Fibroblast of lung (primary cell): ENCODE data around the gene OR4X2.

ENCODE experiments used
- EZH2 ChIP-seq: IDR thresholded peaks from 2 replicates; pipeline ENCODE4 v1.5.1; 2012; ENCODE audit warnings: low read length, control low read depth, mild to moderate bottlenecking; ENCODE audit errors: missing control alignments
- TF ChIP-seq, protein P1 (sequence below), 2 donors: IDR thresholded peaks in 1 of 2; conservative IDR thresholded peaks in 1 of 2; 1 replicate in 1 of 2; 2 replicates in 1 of 2; pipeline ENCODE4 v1.5.1; 2011 to 2012; ENCODE audit warnings: low read length in 2 of 2, control low read depth in 1 of 2, inconsistent platforms in 1 of 2, low read depth in 1 of 2, mild to moderate bottlenecking in 1 of 2

DNA sequence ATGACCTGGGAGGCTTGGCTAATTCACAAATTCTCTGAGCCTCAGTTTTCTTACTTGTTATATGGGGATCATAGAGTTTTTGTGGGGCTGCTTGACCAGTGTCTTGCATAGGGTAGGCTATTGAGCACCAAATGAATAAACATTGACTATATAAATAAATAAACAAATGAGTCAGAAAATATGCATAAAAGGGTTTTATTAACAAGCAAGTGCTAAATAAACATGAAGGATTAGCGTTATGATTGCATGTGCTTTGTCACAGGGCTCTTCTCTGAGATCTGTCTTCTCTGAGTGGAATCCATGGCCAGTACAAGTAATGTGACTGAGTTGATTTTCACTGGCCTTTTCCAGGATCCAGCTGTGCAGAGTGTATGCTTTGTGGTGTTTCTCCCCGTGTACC lies 28.4 kb upstream of the OR4X2 start, which contains the start of gene OR4B1:
- TF ChIP-seq, protein P1, sequence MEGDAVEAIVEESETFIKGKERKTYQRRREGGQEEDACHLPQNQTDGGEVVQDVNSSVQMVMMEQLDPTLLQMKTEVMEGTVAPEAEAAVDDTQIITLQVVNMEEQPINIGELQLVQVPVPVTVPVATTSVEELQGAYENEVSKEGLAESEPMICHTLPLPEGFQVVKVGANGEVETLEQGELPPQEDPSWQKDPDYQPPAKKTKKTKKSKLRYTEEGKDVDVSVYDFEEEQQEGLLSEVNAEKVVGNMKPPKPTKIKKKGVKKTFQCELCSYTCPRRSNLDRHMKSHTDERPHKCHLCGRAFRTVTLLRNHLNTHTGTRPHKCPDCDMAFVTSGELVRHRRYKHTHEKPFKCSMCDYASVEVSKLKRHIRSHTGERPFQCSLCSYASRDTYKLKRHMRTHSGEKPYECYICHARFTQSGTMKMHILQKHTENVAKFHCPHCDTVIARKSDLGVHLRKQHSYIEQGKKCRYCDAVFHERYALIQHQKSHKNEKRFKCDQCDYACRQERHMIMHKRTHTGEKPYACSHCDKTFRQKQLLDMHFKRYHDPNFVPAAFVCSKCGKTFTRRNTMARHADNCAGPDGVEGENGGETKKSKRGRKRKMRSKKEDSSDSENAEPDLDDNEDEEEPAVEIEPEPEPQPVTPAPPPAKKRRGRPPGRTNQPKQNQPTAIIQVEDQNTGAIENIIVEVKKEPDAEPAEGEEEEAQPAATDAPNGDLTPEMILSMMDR (conservative IDR thresholded peaks at IDR 0.05 in 1 of 2, IDR thresholded peaks at IDR 0.05 in 1 of 2; ENCODE audit: low read depth in 1 of 2, low read length in 2 of 2): no peak
- no peak for TF ChIP-seq EZH2
